Heart left ventricle (tissue), 16 donors: ENCODE measurements around the gene EIF4E2. TPM values are rescaled to one million over a fixed set of nuclear protein-coding genes. Genes with fewer than 3 reads are reported as not detected.

Experiments
- ATAC-seq, 4 donors: fragments of 200-7000 bp; cut with Tn5 transposase; one replicate each; pipeline ENCODE4 v1.9.1; 2020 to 2022; ENCODE audit warnings: moderate library complexity in 4 of 4, mild to moderate bottlenecking in 3 of 4, moderate number of reproducible peaks in 1 of 4
- DNase-seq, 5 donors: peaks; one replicate each; pipeline ENCODE4 v3.0.0-alpha.2; 2020
- H3K27ac ChIP-seq, 12 donors: fragments of 200-600 bp; sonication (generic) in 4 of 12; one replicate each; pipeline versions ENCODE4 v1.5.0 to v1.8.0; 2016 to 2022; ENCODE audit warnings: mild to moderate bottlenecking in 2 of 12
- H3K27me3 ChIP-seq, 9 donors: fragments of 200-600 bp; sonication (generic) in 2 of 9; one replicate each; pipeline versions ENCODE4 v1.5.1 to v1.8.0; 2016 to 2022; ENCODE audit warnings: mild to moderate bottlenecking in 3 of 9
- H3K36me3 ChIP-seq, 9 donors: fragments of 200-600 bp; sonication (generic) in 2 of 9; one replicate each; pipeline versions ENCODE4 v1.5.0 to v1.8.0; 2018 to 2022; ENCODE audit warnings: mild to moderate bottlenecking in 2 of 9
- H3K4me1 ChIP-seq, 12 donors: fragments of 200-600 bp; sonication (generic) in 4 of 12; one replicate each; pipeline versions ENCODE4 v1.5.0 to v1.8.0; 2016 to 2022; ENCODE audit warnings: mild to moderate bottlenecking in 3 of 12
- H3K4me3 ChIP-seq, 12 donors: fragments of 200-600 bp; sonication (generic) in 4 of 12; one replicate each; pipeline versions ENCODE4 v1.5.0 to v1.8.0; 2017 to 2022; ENCODE audit warnings: mild to moderate bottlenecking in 9 of 12, moderate library complexity in 4 of 12
- H3K9me3 ChIP-seq, 12 donors: fragments of 200-600 bp; sonication (generic) in 4 of 12; one replicate each; pipeline versions ENCODE4 v1.5.0 to v1.8.0; 2016 to 2022; ENCODE audit warnings: mild to moderate bottlenecking in 1 of 12
- POLR2A ChIP-seq, 2 donors: fragments of 450-650 bp; IDR thresholded peaks; one replicate each; pipeline ENCODE4 v1.6.1; 2017; ENCODE audit warnings: antibody characterized with exemption in 2 of 2, mild to moderate bottlenecking in 2 of 2, moderate library complexity in 2 of 2
- WGBS, 4 donors: extraction: QIAGEN DNeasy Blood & Tissue Kit in 2 of 4; methylation state at CpG; one replicate each; pipeline versions ENCODE4 v1.1.5 to v1.1.7; 2013 to 2018; 5-methylcytosine and 5-hydroxymethylcytosine counted together
- intact Hi-C, 10 donors: fragments of 100-400 bp; cut with DNase I; formaldehyde crosslinking; loops; one replicate each; pipeline versions ENCODE4 v1.11.1 to v1.14.2; 2022
- polyA plus RNA-seq, 2 donors: library from polyadenylated mRNA; stranded (reverse); fragments of 200-250 nt; gene quantifications; one replicate each; pipeline ENCODE4 v1.2.3, GENCODE V29; 2013
- total RNA-seq, 9 donors: library from RNA; depleted of rRNA in 2 of 9; stranded (reverse); fragments of >200 nt in 2 of 9; fragmentation: NEBNext Ultra II Directional in 3 of 9; extraction: Animal tissue kit (Norgen Biotek cat#: 25700) in 3 of 9; gene quantifications; one replicate each; pipeline versions ENCODE4 v1.1.0 to v1.2.4, GENCODE V29; 2016 to 2023
- TF ChIP-seq, protein P1 (sequence below), 12 donors: fragments of 200-600 bp; sonication (generic) in 4 of 12; IDR thresholded peaks; one replicate each; pipeline versions ENCODE4 v1.5.0 to v1.8.0; 2018 to 2022; ENCODE audit warnings: antibody characterized with exemption in 12 of 12, mild to moderate bottlenecking in 5 of 12
- donor health status: ischemic (EF 13 %, LVEDD 7.1; RV severe dilation, severe dysfunction).
- donor health status: healthy with polysubstance abuse.
- donor health status: DM: no; HTN: yes; CAD: no.
- donor health status: DM: no; HTN: no; CAD: no.
- donor health status: ischemic (EF 25% LVEDD 6.9; RV normal size, moderate dysfunction).
- donor health status: ischemic (EF 25% LVEDD 5.7; RV mildly dilated, moderate dysfunction).
- donor health status: healthy.
- donor health status: DM: yes; HTN: yes; CAD: no.
- donor health status: ischemic (EF 35%, LVEDD 5.7; RV mildly dilated, moderate dysfunction).
- donor health status: nonischemic (EF 11% LVEDD 7.7; RV severe dilation, severe dysfunction).
- donor health status: DM: yes; HTN: yes; CAD: no.
- donor health status: PGD.
- donor health status: ischemic (EF 29% LVEDD 5.4; RV normal size, mild dysfunction).
- donor health status: nonischemic (EF 23%, LVEDD 6.1; RV moderate dilation, normal function).

Gene EIF4E2
- total and polyA plus RNA-seq, 11 donors = 15.3 to 54.0 (median 38.8) TPM

DNA sequence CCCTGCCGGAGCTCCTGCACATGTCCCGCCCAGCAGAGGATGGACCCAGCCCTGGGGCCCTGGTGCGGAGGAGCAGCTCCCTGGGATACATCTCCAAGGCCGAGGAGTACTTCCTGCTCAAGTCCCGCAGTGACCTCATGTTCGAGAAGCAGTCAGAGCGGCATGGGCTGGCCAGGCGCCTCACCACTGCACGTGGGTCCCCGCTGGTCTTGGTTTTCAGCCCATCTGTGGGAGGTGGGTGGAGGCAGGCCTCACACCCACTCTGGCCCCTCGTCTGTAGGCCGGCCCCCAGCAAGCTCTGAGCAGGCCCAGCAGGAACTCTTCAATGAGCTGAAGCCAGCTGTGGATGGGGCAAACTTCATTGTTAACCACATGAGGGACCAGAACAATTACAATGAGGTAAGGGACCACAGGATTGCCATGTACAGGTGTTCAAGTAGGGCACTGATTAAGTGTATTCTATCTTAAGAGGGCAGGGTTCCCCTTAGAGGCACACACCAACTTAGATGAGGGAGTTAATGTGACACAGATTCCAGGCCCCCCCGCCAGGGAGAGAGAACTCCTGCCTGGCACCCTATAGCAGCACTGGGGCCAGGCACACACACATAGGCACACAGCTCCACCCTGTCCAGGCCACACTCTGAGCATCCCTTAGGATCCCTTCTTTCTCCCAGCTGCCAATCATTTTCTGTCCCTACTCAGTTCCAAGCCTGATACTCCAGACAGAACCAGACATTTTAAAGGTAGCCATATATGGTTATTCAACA is 16.4 kb upstream of the EIF4E2 start:
- ATAC-seq = no peak
- Histone ChIP-seq H3K4me1 (peaks cover 0 to 9% (median 0%) of the 10 kb centered on the region in 12 donors), H3K36me3 (no peaks in the 10 kb centered on the region), H3K9me3 (peaks cover 0 to 7% (median 0%) of the 10 kb centered on the region in 12 donors), H3K27me3 (peaks cover 0 to 8% (median 0%) of the 10 kb centered on the region in 9 donors), H3K27ac (no peak overlapping the region), H3K4me3 (no peak overlapping the region)
- DNase-seq = peak in 1 of 5 donors; percentile 56
- TF ChIP-seq POLR2A (IDR thresholded peaks at IDR 0.05) = no peak
- TF ChIP-seq, protein P1, sequence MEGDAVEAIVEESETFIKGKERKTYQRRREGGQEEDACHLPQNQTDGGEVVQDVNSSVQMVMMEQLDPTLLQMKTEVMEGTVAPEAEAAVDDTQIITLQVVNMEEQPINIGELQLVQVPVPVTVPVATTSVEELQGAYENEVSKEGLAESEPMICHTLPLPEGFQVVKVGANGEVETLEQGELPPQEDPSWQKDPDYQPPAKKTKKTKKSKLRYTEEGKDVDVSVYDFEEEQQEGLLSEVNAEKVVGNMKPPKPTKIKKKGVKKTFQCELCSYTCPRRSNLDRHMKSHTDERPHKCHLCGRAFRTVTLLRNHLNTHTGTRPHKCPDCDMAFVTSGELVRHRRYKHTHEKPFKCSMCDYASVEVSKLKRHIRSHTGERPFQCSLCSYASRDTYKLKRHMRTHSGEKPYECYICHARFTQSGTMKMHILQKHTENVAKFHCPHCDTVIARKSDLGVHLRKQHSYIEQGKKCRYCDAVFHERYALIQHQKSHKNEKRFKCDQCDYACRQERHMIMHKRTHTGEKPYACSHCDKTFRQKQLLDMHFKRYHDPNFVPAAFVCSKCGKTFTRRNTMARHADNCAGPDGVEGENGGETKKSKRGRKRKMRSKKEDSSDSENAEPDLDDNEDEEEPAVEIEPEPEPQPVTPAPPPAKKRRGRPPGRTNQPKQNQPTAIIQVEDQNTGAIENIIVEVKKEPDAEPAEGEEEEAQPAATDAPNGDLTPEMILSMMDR (IDR thresholded peaks at IDR 0.05) = no peak
- WGBS, 4 donors = 48 to 71% (median 64%) methylated on average over 10 to 13 of the region's 13 CpGs
- intact Hi-C loops = no loop called here

DNA sequence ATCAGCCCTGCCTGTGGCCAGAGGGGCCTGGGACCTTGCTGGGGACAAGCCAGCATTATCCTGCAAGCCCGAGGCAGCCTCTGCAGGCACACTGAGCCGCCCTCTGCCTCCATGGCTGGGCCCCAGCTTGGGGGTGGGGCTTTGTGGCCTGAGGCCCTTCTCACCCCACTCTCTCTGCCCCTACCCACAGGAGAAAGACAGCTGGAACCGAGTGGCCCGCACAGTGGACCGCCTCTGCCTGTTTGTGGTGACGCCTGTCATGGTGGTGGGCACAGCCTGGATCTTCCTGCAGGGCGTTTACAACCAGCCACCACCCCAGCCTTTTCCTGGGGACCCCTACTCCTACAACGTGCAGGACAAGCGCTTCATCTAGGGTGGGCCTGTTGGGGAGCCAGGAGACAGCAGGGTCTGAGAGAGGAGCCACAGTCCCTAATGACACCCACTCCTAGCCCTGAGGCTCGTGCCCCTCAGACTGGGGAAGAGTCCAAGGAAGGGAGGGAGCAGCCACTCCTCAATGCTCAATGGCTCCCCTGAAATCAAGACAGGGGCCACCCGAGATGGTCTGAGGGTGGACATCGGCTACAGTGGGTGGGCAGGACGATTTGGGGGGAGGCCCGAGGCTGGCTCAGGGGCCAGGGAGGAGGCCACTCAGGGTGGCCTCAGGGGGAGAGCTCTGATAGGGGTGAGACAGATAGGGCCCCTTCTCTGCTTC is 15.4 kb upstream of the EIF4E2 start:
- H3K27me3 ChIP-seq = peaks cover 0 to 11% (median 0%) of the 10 kb centered on the region in 9 donors
- H3K4me1 ChIP-seq = peaks cover 0 to 9% (median 0%) of the 10 kb centered on the region in 12 donors
- peaks cover 0 to 7% (median 0%) of the 10 kb centered on the region in 12 donors for H3K9me3 ChIP-seq
- WGBS, 4 donors = 81 to 86% (median 84%) methylated on average over 12 to 14 of the region's 14 CpGs
- H3K36me3 ChIP-seq = no peaks in the 10 kb centered on the region
- no peak for ATAC-seq
- no peak overlapping the region for H3K4me3 ChIP-seq
- intact Hi-C loops = no loop called here
- no peak for TF ChIP-seq POLR2A (IDR thresholded peaks at IDR 0.05)
- TF ChIP-seq, protein P1 (IDR thresholded peaks at IDR 0.05) = no peak
- peak in 1 of 5 donors; percentile 63 for DNase-seq
- H3K27ac ChIP-seq = no peak overlapping the region

DNA sequence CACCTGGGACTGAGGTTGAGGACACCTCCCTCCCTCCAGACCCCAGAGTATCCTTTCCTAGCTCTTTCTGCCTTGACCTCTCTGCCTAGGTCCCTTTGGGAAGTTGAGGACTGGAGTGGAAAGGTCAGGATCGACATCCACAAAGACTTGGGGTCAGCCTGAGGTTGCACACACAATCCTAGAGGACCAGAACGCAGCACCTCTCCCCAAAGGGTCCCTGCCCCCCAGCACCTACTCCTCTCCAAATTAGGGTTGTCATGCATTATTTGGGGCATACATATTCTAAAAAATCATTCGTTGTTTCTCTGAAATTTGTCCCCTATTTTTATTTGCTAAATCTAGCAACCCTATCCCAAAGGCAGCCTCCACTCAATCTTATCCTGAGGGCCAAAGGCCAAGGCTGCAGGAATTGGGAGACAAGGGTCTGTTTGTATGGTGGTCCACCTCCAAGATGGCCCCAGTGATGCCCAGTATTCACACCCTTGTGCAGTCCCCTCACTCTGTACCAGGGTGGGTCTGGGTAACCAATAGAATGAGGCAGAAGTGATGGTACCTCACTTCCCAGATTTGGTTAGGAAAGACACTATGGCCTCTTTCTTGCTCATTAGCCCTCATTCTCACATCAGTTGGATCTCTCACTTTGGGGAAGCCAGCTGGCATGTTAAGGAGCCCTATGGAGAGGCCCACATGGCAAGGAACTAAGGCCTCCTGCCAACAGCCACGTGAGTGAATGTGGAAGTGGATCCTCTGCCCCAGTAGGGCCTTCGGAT is 14.5 kb upstream of the EIF4E2 start:
- Histone ChIP-seq H3K4me1 (peaks cover 0 to 9% (median 0%) of the 10 kb centered on the region in 12 donors), H3K36me3 (no peaks in the 10 kb centered on the region), H3K4me3 (no peak overlapping the region), H3K9me3 (peaks cover 0 to 7% (median 0%) of the 10 kb centered on the region in 12 donors), H3K27me3 (peaks cover 0 to 11% (median 0%) of the 10 kb centered on the region in 9 donors), H3K27ac (no peak overlapping the region)
- intact Hi-C loops = no loop called here
- TF ChIP-seq, protein P1 (IDR thresholded peaks at IDR 0.05) = no peak
- TF ChIP-seq POLR2A (IDR thresholded peaks at IDR 0.05) = no peak
- ATAC-seq (no peak), DNase-seq (no peak)
- 86 to 93% (median 91%) methylated on average over 5 of the region's 5 CpGs for WGBS, 4 donors
